Liver (tissue), 9 donors: Measurements from ENCODE around the gene UBTF. TPM values are rescaled to one million over a fixed set of nuclear protein-coding genes. Genes with fewer than 3 reads are reported as not detected.

Source experiments
- DNase-seq: peaks from one replicate; pipeline ENCODE4 v3.0.0-alpha.2; 2017; ENCODE audit warnings: low spot score
- H3K27ac ChIP-seq, 2 donors: one replicate each; pipeline ENCODE4 v1.7.0; 2013; ENCODE audit warnings: inconsistent platforms in 2 of 2, low read length in 2 of 2, control low read depth in 1 of 2, low read depth in 1 of 2, mild to moderate bottlenecking in 1 of 2
- H3K27me3 ChIP-seq, 4 donors: one replicate each; pipeline versions ENCODE4 v1.6.1 to v1.7.0; 2013; ENCODE audit warnings: low read length in 3 of 4, inconsistent platforms in 1 of 4, mild to moderate bottlenecking in 1 of 4, moderate library complexity in 1 of 4; ENCODE audit not compliant: control insufficient read depth in 4 of 4, insufficient read depth in 4 of 4
- H3K36me3 ChIP-seq, 4 donors: one replicate each; pipeline versions ENCODE4 v1.6.1 to v1.7.0; 2013; ENCODE audit warnings: low read length in 3 of 4, mild to moderate bottlenecking in 3 of 4, low read depth in 1 of 4, moderate library complexity in 1 of 4; ENCODE audit not compliant: control insufficient read depth in 4 of 4, insufficient read depth in 3 of 4
- H3K4me1 ChIP-seq, 4 donors: one replicate each; pipeline versions ENCODE4 v1.6.1 to v1.7.0; 2013; ENCODE audit warnings: low read length in 3 of 4, mild to moderate bottlenecking in 3 of 4, moderate library complexity in 1 of 4; ENCODE audit not compliant: control insufficient read depth in 4 of 4, insufficient read depth in 4 of 4
- H3K4me3 ChIP-seq, 3 donors: one replicate each; pipeline versions ENCODE4 v1.6.1 to v1.7.0; 2013; ENCODE audit warnings: low read length in 3 of 3, control low read depth in 1 of 3, low read depth in 1 of 3, mild to moderate bottlenecking in 1 of 3
- H3K9ac ChIP-seq, 2 donors: one replicate each; pipeline ENCODE4 v1.7.0; 2013; ENCODE audit warnings: low read length in 2 of 2, mild to moderate bottlenecking in 2 of 2, moderate library complexity in 2 of 2, control low read depth in 1 of 2, low read depth in 1 of 2
- H3K9me3 ChIP-seq, 4 donors: one replicate each; pipeline versions ENCODE4 v1.6.1 to v1.7.0; 2013; ENCODE audit warnings: low read length in 3 of 4; ENCODE audit not compliant: control insufficient read depth in 4 of 4
- EGR1 ChIP-seq, 2 donors: IDR thresholded peaks; 2 replicates each; pipeline ENCODE4 v1.6.1; 2016 to 2018; ENCODE audit warnings: antibody characterized with exemption in 2 of 2, low read depth in 2 of 2
- FOXA1 ChIP-seq: IDR thresholded peaks from 2 replicates; pipeline ENCODE4 v1.6.1; 2016; ENCODE audit warnings: antibody characterized with exemption
- FOXA2 ChIP-seq: IDR thresholded peaks from 2 replicates; pipeline ENCODE4 v1.6.1; 2016; ENCODE audit warnings: antibody characterized with exemption
- HNF4A ChIP-seq, 2 donors: conservative IDR thresholded peaks; 2 replicates each; pipeline ENCODE4 v1.6.1; 2016; ENCODE audit warnings: antibody characterized with exemption in 2 of 2, mild to moderate bottlenecking in 2 of 2
- HNF4G ChIP-seq: IDR thresholded peaks from 2 replicates; pipeline ENCODE4 v1.6.1; 2016; ENCODE audit warnings: antibody characterized with exemption
- JUND ChIP-seq, 2 donors: IDR thresholded peaks; 2 replicates each; pipeline ENCODE4 v1.6.1; 2016; ENCODE audit warnings: antibody characterized with exemption in 2 of 2
- NR2F2 ChIP-seq: IDR thresholded peaks from 2 replicates; pipeline ENCODE4 v1.6.1; 2016; ENCODE audit warnings: antibody characterized with exemption
- RAD21 ChIP-seq, 2 donors: IDR thresholded peaks; 2 replicates each; pipeline ENCODE4 v1.6.1; 2016; ENCODE audit warnings: antibody characterized with exemption in 2 of 2, mild to moderate bottlenecking in 2 of 2
- RXRA ChIP-seq, 2 donors: IDR thresholded peaks; 2 replicates each; pipeline ENCODE4 v1.6.1; 2017 to 2018; ENCODE audit warnings: antibody characterized with exemption in 2 of 2, mild to moderate bottlenecking in 1 of 2
- SP1 ChIP-seq: IDR thresholded peaks from 2 replicates; pipeline ENCODE4 v1.6.1; 2018; ENCODE audit warnings: antibody characterized with exemption, mild to moderate bottlenecking
- TAF1 ChIP-seq: conservative IDR thresholded peaks from 2 replicates; pipeline ENCODE4 v1.6.1; 2016; ENCODE audit warnings: antibody characterized with exemption, mild to moderate bottlenecking
- YY1 ChIP-seq: IDR thresholded peaks from 2 replicates; pipeline ENCODE4 v1.6.1; 2016; ENCODE audit warnings: antibody characterized with exemption, mild to moderate bottlenecking
- WGBS: extraction: QIAGEN DNeasy Blood & Tissue Kit; methylation state at CpG from one replicate; pipeline ENCODE4 v1.1.7; 2013; 5-methylcytosine and 5-hydroxymethylcytosine counted together
- polyA plus RNA-seq, 2 donors: library from polyadenylated mRNA; stranded (reverse) in 1 of 2; unstranded in 1 of 2; fragments of 200-250 nt in 1 of 2; fragments of >200 nt in 1 of 2; fragmentation: Nextera tagmentation in 1 of 2; extraction: Ambion mirVana in 1 of 2; gene quantifications; one replicate each; pipeline versions ENCODE4 v1.2.1 to v1.2.3, GENCODE V29; 2013 to 2015
- total RNA-seq, 2 donors: library from RNA; depleted of rRNA; stranded (reverse); fragments of >200 nt; gene quantifications; one replicate each; pipeline ENCODE4 v1.2.3, GENCODE V29; 2014
- TF ChIP-seq, protein P1 (sequence below): IDR thresholded peaks from 2 replicates; pipeline ENCODE4 v1.6.1; 2016; ENCODE audit warnings: antibody characterized with exemption
- TF ChIP-seq, protein P2 (sequence below): IDR thresholded peaks from 2 replicates; pipeline ENCODE4 v1.6.1; 2016; ENCODE audit warnings: antibody characterized with exemption
- TF ChIP-seq, protein P3 (sequence below): IDR thresholded peaks from 2 replicates; pipeline ENCODE4 v1.6.1; 2016; ENCODE audit warnings: antibody characterized with exemption
- TF ChIP-seq, protein P4 (sequence below): fragments of 150-350 bp; IDR thresholded peaks from 2 replicates; pipeline ENCODE4 v1.5.1; 2017; ENCODE audit warnings: improper control_type of control experiment, low read depth, low read length; ENCODE audit not compliant: missing input control
- TF ChIP-seq, protein P5 (sequence below): IDR thresholded peaks from 2 replicates; pipeline ENCODE4 v1.6.1; 2016; ENCODE audit warnings: antibody characterized with exemption, mild to moderate bottlenecking
- donor health status: healthy.
- donor health status: healthy.
- donor health status: healthy.
- donor health status: healthy.
- donor health status: healthy.

The UBTF gene
- total and polyA plus RNA-seq, 4 donors = 12.5 to 39.6 (median 23.9) TPM

DNA sequence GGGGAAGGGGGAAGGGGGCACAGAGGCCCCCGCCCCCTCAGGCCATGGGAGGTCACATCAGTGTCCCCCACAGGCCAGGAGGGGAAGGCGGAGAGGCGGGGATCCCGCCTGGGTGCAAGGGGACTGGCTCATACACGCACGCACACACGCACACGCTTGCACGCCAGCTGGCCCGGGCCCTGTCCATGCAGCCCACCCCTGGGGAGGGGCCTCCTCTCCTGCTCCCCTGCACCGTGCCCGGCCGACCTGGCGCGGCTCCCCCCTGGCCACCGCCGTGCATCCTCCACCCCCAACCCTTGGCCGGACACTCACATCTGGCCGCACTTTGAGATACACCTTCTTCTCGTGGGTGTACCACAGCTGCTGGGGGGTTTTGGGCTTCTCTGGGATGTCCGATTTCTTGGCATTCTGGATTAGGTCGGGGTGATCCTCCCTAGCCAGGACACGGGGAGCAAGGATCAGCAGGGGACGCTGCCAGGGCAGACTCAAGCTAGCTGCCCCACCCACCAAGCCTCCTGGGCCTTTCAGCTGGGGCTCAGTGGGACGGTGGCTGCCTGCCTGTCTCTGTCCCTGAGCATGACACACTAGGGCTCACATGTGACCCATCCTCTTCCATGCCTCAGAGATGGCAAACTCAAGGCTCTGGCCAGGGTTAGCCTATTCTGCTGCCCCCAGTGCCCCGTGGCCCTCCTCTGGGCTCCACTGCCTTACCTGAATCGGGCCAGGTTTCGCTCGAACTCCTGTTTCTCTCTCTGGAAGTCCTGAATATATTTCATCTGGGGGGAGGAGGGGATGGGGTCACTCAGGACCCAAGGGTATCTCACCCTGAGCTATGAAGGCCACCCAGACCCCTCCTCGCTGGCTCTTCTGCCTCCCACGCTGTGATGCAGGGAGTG, 6.7 kb downstream of the UBTF start:
- 83% methylated on average over 31 of the region's 31 CpGs for WGBS
- H3K9me3 ChIP-seq = no peaks in the 10 kb centered on the region
- H3K27me3 ChIP-seq = no peaks in the 10 kb centered on the region
- no peak for DNase-seq
- peaks cover 11 to 54% (median 44%) of the 10 kb centered on the region in 4 donors for H3K36me3 ChIP-seq
- H3K27ac ChIP-seq = no peak overlapping the region
- H3K9ac ChIP-seq = no peak overlapping the region
- no peak overlapping the region for H3K4me3 ChIP-seq
- TF ChIP-seq RAD21 (IDR thresholded peaks at IDR 0.05) (no peak), TAF1 (no peak), FOXA1 (no peak)
- TF ChIP-seq, protein P1, sequence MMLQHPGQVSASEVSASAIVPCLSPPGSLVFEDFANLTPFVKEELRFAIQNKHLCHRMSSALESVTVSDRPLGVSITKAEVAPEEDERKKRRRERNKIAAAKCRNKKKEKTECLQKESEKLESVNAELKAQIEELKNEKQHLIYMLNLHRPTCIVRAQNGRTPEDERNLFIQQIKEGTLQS = no peak
- peaks cover 2 to 23% (median 13%) of the 10 kb centered on the region in 4 donors for H3K4me1 ChIP-seq

DNA sequence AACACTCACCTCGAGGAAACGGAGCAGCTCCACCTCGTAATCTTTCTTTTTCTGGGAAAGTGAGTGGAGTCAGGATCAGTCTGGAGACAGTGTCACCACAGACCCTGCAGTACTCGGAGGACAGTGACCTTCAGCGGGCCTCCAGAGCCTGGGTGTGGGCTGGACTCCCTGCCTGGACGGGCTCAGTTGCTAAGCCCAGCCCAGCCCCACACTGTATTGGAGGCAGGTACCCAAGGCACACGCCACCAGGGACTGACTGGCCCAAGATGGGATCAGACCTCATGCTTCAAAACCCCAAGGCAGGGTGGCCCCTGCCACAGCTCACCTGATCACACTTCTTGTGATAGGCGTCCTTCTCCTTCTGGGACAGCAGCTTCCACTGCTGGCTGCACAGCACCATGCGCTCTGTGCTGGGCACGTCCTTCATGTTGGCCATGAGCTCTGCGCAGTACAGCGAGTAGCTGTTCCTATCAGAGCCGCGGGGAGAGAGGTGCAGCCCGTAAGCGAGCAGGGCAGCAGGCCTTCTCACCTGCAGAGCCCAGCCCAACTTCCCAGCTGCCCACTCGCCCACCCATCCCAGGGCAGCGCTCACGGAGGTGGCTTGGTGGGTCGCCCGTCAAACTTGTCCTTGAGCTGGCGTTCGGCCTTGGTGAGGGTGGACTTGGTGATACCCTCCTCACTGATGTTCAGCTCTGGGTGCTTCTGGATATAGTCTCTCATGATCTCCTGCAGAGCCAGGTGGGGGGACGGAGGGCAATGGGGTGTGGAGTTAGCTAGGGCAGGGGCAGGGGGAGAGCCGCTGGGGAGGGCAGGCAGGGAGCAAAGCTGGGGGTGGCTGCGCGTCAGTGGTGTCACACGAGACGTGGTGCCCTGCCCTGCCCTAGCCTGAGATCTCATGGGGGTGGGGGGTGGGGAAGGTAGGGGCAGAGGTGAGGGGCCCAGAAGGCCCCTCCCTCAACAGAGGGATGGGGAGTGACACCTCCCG, 7.9 kb downstream of the UBTF start:
- Histone ChIP-seq H3K4me1 (peaks cover 0 to 13% (median 7%) of the 10 kb centered on the region in 4 donors), H3K4me3 (no peak overlapping the region), H3K36me3 (peaks cover 12 to 62% (median 48%) of the 10 kb centered on the region in 4 donors), H3K9ac (no peak overlapping the region), H3K27me3 (no peaks in the 10 kb centered on the region), H3K27ac (no peak overlapping the region), H3K9me3 (no peaks in the 10 kb centered on the region)
- WGBS = 93% methylated on average over 30 of the region's 30 CpGs
- TF ChIP-seq JUND (IDR thresholded peaks at IDR 0.05) = no peak
- TF ChIP-seq HNF4G = no peak
- TF ChIP-seq, protein P2, sequence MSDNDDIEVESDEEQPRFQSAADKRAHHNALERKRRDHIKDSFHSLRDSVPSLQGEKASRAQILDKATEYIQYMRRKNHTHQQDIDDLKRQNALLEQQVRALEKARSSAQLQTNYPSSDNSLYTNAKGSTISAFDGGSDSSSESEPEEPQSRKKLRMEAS = no peak
- TF ChIP-seq, protein P3, sequence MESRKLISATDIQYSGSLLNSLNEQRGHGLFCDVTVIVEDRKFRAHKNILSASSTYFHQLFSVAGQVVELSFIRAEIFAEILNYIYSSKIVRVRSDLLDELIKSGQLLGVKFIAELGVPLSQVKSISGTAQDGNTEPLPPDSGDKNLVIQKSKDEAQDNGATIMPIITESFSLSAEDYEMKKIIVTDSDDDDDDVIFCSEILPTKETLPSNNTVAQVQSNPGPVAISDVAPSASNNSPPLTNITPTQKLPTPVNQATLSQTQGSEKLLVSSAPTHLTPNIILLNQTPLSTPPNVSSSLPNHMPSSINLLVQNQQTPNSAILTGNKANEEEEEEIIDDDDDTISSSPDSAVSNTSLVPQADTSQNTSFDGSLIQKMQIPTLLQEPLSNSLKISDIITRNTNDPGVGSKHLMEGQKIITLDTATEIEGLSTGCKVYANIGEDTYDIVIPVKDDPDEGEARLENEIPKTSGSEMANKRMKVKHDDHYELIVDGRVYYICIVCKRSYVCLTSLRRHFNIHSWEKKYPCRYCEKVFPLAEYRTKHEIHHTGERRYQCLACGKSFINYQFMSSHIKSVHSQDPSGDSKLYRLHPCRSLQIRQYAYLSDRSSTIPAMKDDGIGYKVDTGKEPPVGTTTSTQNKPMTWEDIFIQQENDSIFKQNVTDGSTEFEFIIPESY = no peak
- TF ChIP-seq, protein P4, sequence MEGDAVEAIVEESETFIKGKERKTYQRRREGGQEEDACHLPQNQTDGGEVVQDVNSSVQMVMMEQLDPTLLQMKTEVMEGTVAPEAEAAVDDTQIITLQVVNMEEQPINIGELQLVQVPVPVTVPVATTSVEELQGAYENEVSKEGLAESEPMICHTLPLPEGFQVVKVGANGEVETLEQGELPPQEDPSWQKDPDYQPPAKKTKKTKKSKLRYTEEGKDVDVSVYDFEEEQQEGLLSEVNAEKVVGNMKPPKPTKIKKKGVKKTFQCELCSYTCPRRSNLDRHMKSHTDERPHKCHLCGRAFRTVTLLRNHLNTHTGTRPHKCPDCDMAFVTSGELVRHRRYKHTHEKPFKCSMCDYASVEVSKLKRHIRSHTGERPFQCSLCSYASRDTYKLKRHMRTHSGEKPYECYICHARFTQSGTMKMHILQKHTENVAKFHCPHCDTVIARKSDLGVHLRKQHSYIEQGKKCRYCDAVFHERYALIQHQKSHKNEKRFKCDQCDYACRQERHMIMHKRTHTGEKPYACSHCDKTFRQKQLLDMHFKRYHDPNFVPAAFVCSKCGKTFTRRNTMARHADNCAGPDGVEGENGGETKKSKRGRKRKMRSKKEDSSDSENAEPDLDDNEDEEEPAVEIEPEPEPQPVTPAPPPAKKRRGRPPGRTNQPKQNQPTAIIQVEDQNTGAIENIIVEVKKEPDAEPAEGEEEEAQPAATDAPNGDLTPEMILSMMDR = no peak
- TF ChIP-seq NR2F2 = no peak
- TF ChIP-seq, protein P1 = no peak
- no peak for TF ChIP-seq YY1
- no peak for TF ChIP-seq TAF1
- no peak for TF ChIP-seq FOXA1
- no peak for TF ChIP-seq RXRA (IDR thresholded peaks at IDR 0.05)
- TF ChIP-seq SP1 = no peak
- no peak for TF ChIP-seq FOXA2
- TF ChIP-seq, protein P5, sequence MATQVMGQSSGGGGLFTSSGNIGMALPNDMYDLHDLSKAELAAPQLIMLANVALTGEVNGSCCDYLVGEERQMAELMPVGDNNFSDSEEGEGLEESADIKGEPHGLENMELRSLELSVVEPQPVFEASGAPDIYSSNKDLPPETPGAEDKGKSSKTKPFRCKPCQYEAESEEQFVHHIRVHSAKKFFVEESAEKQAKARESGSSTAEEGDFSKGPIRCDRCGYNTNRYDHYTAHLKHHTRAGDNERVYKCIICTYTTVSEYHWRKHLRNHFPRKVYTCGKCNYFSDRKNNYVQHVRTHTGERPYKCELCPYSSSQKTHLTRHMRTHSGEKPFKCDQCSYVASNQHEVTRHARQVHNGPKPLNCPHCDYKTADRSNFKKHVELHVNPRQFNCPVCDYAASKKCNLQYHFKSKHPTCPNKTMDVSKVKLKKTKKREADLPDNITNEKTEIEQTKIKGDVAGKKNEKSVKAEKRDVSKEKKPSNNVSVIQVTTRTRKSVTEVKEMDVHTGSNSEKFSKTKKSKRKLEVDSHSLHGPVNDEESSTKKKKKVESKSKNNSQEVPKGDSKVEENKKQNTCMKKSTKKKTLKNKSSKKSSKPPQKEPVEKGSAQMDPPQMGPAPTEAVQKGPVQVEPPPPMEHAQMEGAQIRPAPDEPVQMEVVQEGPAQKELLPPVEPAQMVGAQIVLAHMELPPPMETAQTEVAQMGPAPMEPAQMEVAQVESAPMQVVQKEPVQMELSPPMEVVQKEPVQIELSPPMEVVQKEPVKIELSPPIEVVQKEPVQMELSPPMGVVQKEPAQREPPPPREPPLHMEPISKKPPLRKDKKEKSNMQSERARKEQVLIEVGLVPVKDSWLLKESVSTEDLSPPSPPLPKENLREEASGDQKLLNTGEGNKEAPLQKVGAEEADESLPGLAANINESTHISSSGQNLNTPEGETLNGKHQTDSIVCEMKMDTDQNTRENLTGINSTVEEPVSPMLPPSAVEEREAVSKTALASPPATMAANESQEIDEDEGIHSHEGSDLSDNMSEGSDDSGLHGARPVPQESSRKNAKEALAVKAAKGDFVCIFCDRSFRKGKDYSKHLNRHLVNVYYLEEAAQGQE = no peak
- no peak for TF ChIP-seq EGR1 (IDR thresholded peaks at IDR 0.05; ENCODE audit: low read depth in 2 of 2)
- TF ChIP-seq HNF4A (conservative IDR thresholded peaks at IDR 0.05) = no peak
- DNase-seq = no peak
